GM19351 (cell line): ENCODE data around the gene RPL15.

Source experiments
- ATAC-seq: cut with Tn5 transposase; IDR thresholded peaks from one replicate; pipeline ENCODE4 v1.9.1; 2021; ENCODE audit warnings: mild to moderate bottlenecking, moderate library complexity; ENCODE audit not compliant: unreplicated experiment

Gene RPL15

DNA sequence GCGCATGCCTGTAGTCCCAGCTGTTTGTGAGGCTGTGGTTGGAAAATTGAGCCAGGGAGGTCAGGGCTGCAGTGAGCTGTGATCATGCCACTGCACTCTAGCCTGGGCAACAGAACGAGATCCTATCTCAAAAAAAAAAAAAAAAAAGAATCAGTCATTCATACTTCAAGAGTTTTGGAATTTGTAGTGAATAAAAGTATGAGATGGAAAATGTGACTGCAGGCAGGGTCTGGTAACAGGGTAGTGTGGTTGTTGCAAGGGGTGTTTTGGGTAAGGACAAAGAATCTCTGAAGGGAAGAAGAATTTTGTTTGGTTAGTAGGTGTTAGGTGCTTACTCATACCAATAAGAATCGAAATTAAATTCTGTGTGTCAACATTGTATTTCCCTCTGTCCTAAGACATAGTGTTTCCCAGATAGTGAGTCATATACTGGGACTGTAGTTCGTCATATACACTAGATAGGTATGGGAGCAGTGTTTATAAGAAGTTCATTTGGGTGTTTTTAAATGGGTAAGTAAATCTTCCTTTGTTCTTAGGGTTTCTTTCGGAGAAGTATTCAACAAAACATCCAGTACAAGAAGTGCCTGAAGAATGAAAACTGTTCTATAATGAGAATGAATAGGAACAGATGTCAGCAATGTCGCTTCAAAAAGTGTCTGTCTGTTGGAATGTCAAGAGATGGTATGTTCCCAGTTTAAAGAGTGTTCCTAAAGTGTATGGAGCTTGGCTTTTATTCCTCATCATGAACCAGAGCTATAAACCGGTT lies 42.4 kb downstream of the RPL15 start:
- peak; percentile 53 for ATAC-seq

DNA sequence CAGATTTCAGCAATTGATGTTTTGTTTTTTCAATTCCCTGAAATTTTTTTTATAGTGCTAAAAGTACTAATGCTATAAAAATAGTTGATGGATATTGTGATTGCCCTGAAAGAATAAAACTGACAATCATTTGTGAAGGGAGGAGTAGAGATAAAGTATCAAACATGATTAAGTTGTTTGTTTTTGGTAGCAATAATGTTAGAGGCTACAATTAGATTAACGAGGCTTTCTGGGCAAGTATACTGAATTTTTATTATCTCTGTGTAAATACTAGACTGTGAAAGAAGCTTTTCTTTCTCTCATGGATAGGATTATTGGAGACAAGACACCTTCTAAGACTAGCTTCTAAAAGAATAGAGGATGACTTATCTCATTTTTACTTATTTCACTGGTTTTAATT lies 43.7 kb downstream of the RPL15 start:
- no peak for ATAC-seq

DNA sequence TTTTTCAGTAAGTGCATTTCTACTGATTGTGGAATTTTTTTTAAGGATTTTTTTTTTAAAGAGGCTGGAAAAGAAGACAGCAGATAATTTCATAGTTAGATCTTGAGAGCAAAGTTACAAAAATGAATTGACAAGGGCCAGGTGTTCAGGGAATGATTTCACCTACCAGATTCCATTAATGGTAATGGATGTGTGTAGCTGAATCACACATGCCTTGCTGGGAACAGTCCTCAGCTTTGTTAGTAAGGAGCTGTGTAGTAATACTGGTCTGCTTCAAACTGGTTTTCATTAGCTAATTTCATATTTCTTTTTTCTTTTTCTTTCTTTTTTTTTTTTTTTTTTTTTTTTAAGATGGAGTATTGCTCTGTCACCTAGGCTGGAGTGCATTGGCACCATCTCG lies 44.1 kb downstream of the RPL15 start:
- ATAC-seq: no peak

GRCh38 chr3:23961913-23962312 lies 45.0 kb downstream of the RPL15 start:
- ATAC-seq: no peak

DNA sequence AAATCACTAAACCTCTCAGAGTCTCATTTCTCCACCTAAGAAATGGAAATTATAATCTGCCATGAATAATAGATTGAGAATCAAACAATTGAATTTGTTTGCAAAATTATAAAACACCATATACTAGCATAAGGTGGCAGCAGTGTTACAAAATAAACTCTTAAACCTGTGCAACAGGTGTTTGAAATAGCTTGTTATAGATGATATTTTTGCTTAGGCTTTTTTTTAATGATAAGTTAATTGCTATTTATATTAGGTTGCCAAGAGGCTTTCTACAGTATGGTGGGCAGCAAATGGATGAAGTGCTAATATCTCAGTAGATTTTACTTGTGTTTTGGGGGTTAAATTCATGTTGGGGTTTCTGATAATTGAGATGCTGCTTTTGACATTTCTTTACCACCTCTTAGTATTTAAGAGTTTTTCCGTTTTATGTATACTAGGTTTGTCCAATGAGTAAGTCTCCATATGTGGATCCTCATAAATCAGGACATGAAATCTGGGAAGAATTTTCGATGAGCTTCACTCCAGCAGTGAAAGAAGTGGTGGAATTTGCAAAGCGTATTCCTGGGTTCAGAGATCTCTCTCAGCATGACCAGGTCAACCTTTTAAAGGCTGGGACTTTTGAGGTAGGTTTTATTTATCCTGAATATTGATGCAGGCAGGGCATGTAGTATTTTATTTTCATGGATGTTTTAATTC lies 47.8 kb downstream of the RPL15 start:
- ATAC-seq: no peak

- ATAC-seq: no peak
These were observed 49.4 kb downstream of the RPL15 start for GRCh38 chr3:23966328-23966727.

DNA sequence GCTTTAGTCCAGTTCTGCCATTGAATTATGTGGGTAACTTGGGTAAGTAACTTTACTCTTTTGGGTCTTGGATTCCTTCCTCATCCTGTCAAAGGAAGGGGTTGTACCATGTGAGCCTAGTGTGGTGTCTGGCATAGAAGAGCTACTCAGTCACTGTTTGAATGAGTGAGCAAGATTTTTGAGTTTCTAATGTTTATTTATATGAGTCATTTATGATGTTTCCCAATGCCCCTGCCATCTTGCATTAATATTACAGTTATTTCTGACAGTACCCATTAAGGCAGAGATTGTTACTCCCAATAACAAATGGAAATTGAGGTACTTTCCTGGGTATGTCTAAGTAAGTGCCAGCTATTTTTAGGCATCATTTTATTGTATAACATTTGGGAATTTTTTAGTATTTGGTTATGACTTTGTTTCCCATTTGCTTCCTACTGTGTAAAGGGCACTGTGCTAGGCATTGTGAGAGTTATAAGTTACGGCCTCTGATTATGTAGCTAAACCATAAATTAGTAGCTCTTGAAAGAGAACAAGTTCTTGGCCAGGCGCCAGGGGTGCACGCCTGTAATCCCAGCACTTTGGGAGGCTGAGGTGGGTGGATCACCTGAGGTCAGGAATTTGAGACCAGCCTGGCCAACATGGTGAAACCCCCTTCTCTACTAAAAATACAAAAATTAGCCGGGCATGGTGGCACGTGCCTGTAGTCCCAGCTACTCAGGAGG lies 51.7 kb downstream of the RPL15 start:
- ATAC-seq: no peak

- no peak for ATAC-seq
These were observed 52.5 kb downstream of the RPL15 start for GRCh38 chr3:23969393-23969792.
